Endothelial cell (in vitro differentiated cells): ENCODE results near the gene XXYLT1. TPM values are rescaled to one million over a fixed set of nuclear protein-coding genes. Genes with fewer than 3 reads are reported as not detected.

Experiments
- DNase-seq: peaks from one replicate; pipeline ENCODE4 v3.0.0; 2021; ENCODE audit warnings: low spot score
- H3K27ac Mint-ChIP-seq: one replicate; pipeline ENCODE4 v1.8.0; 2021; ENCODE audit warnings: mixed read lengths, inconsistent platforms; ENCODE audit not compliant: unreplicated experiment
- H3K27me3 Mint-ChIP-seq: one replicate; pipeline ENCODE4 v1.8.0; 2021; ENCODE audit warnings: mild to moderate bottlenecking, moderate library complexity, mixed read lengths, inconsistent platforms; ENCODE audit not compliant: unreplicated experiment
- H3K36me3 Mint-ChIP-seq: one replicate; pipeline ENCODE4 v1.8.0; 2021; ENCODE audit warnings: mild to moderate bottlenecking, low read depth, mixed read lengths, inconsistent platforms; ENCODE audit not compliant: unreplicated experiment
- H3K4me1 Mint-ChIP-seq: one replicate; pipeline ENCODE4 v1.8.0; 2021; ENCODE audit warnings: mild to moderate bottlenecking, mixed read lengths, inconsistent platforms; ENCODE audit not compliant: unreplicated experiment
- H3K4me3 Mint-ChIP-seq: one replicate; pipeline ENCODE4 v1.8.0; 2021; ENCODE audit warnings: mild to moderate bottlenecking, mixed read lengths, inconsistent platforms; ENCODE audit not compliant: unreplicated experiment
- H3K9me3 Mint-ChIP-seq: one replicate; pipeline ENCODE4 v1.8.0; 2021; ENCODE audit warnings: mixed read lengths, inconsistent platforms; ENCODE audit not compliant: unreplicated experiment
- CTCF ChIP-seq: fragments of 200-600 bp; sonication (generic); IDR thresholded peaks from one replicate; pipeline ENCODE4 v1.5.0; 2021; ENCODE audit warnings: antibody characterized with exemption; ENCODE audit not compliant: unreplicated experiment
- total RNA-seq: library from RNA; stranded (reverse); fragmentation: NEBNext Ultra II Directional; extraction: Animal tissue kit (Norgen Biotek cat#: 25700); gene quantifications from one replicate; pipeline ENCODE4 v1.2.1, GENCODE V29; 2021; ENCODE audit not compliant: unreplicated experiment

XXYLT1 gene
- total RNA-seq, 1 donor from 2014 or later: 25.0 TPM

- DNase-seq: peak; percentile 95
- Mint-ChIP-seq H3K9me3 (no peaks in the 10 kb centered on the region), H3K27me3 (peaks cover 11% of the 10 kb centered on the region), H3K36me3 (peaks cover 8% of the 10 kb centered on the region), H3K27ac (peak overlapping the region; percentile 85), H3K4me1 (peaks cover 28% of the 10 kb centered on the region), H3K4me3 (peak overlapping the region; percentile 91)
- peak; percentile 91 for TF ChIP-seq CTCF
Observed at GRCh38 chr3:195271410-195272243, 668 bp upstream of the XXYLT1 start.

- no peaks in the 10 kb centered on the region for H3K9me3 Mint-ChIP-seq
- TF ChIP-seq CTCF: no peak
- peak; percentile 50 for DNase-seq
- H3K4me3 Mint-ChIP-seq: peak overlapping the region; percentile 93
- peaks cover 11% of the 10 kb centered on the region for H3K27me3 Mint-ChIP-seq
- H3K36me3 Mint-ChIP-seq: peaks cover 15% of the 10 kb centered on the region
- peaks cover 30% of the 10 kb centered on the region for H3K4me1 Mint-ChIP-seq
- H3K27ac Mint-ChIP-seq: peak overlapping the region; percentile 62
Observed at GRCh38 chr3:195270079-195270816, 711 bp downstream of the XXYLT1 start.

- peaks cover 33% of the 10 kb centered on the region for H3K4me1 Mint-ChIP-seq
- peaks cover 14% of the 10 kb centered on the region for H3K27me3 Mint-ChIP-seq
- TF ChIP-seq CTCF: no peak
- H3K27ac Mint-ChIP-seq: no peak overlapping the region
- H3K36me3 Mint-ChIP-seq: peaks cover 17% of the 10 kb centered on the region
- peak overlapping the region; percentile 93 for H3K4me3 Mint-ChIP-seq
- no peaks in the 10 kb centered on the region for H3K9me3 Mint-ChIP-seq
- no peak for DNase-seq
Observed at GRCh38 chr3:195269375-195270078, 1.4 kb downstream of the XXYLT1 start.

GRCh38 chr3:195268576-195269309 lies 2.2 kb downstream of the XXYLT1 start:
- Mint-ChIP-seq H3K9me3 (no peaks in the 10 kb centered on the region), H3K4me3 (peak overlapping the region; percentile 72), H3K36me3 (peaks cover 22% of the 10 kb centered on the region), H3K4me1 (peaks cover 40% of the 10 kb centered on the region), H3K27me3 (peaks cover 18% of the 10 kb centered on the region), H3K27ac (no peak overlapping the region)
- TF ChIP-seq CTCF: no peak
- DNase-seq: no peak
